Neural progenitor cell (in vitro differentiated cells): ENCODE results near the gene CYBA. TPM values are rescaled to one million over a fixed set of nuclear protein-coding genes. Genes with fewer than 3 reads are reported as not detected.

Source experiments
- DNase-seq: peaks from one replicate; pipeline ENCODE4 v3.0.0-alpha.2; 2016; ENCODE audit warnings: low spot score
- H2AFZ ChIP-seq: fragments of 200-600 bp; sonication (generic); replicated peaks from 2 replicates; pipeline ENCODE4 v1.6.1; 2016; ENCODE audit warnings: antibody characterized with exemption
- H3F3A ChIP-seq: fragments of 200-600 bp; sonication (generic); 2 replicates; pipeline ENCODE4 v1.6.1; 2016; ENCODE audit warnings: antibody characterized with exemption, low read depth
- H3K27ac ChIP-seq: fragments of 200-600 bp; sonication (generic); 2 replicates; pipeline ENCODE4 v1.5.1; 2016; ENCODE audit warnings: mild to moderate bottlenecking
- H3K27me3 ChIP-seq: fragments of 200-600 bp; sonication (generic); 2 replicates; pipeline ENCODE4 v1.6.1; 2016; ENCODE audit warnings: mild to moderate bottlenecking, moderate library complexity
- H3K36me3 ChIP-seq: fragments of 200-600 bp; sonication (generic); 2 replicates; pipeline ENCODE4 v1.5.1; 2016
- H3K4me1 ChIP-seq: fragments of 200-600 bp; sonication (generic); 2 replicates; pipeline ENCODE4 v1.6.1; 2016; ENCODE audit warnings: mixed run types
- H3K4me2 ChIP-seq: fragments of 200-600 bp; sonication (generic); 2 replicates; pipeline ENCODE4 v1.6.1; 2016
- H3K4me3 ChIP-seq: fragments of 200-600 bp; sonication (generic); 2 replicates; pipeline ENCODE4 v1.5.1; 2016
- H3K79me2 ChIP-seq: fragments of 200-600 bp; sonication (generic); 2 replicates; pipeline ENCODE4 v1.6.1; 2016; ENCODE audit warnings: low read depth
- H3K9ac ChIP-seq: fragments of 200-600 bp; sonication (generic); 2 replicates; pipeline ENCODE4 v1.6.1; 2016
- H3K9me3 ChIP-seq: fragments of 200-600 bp; sonication (generic); 2 replicates; pipeline ENCODE4 v1.5.1; 2016; ENCODE audit warnings: low read depth
- H4K20me1 ChIP-seq: fragments of 200-600 bp; sonication (generic); 2 replicates; pipeline ENCODE4 v1.6.1; 2016; ENCODE audit warnings: low read depth
- H3K27ac Mint-ChIP-seq: 3 replicates; pipeline ENCODE4 v1.8.0; 2021; ENCODE audit warnings: mixed read lengths
- H3K27me3 Mint-ChIP-seq: 2 replicates; pipeline ENCODE4 v1.8.0; 2022; ENCODE audit warnings: low read depth, mild to moderate bottlenecking, inconsistent platforms, moderate library complexity, mixed read lengths; ENCODE audit not compliant: insufficient read depth
- H3K36me3 Mint-ChIP-seq: 3 replicates; pipeline ENCODE4 v1.8.0; 2021; ENCODE audit warnings: mixed read lengths
- H3K4me1 Mint-ChIP-seq: 3 replicates; pipeline ENCODE4 v1.8.0; 2021; ENCODE audit warnings: mixed read lengths
- H3K4me3 Mint-ChIP-seq: 3 replicates; pipeline ENCODE4 v1.8.0; 2021; ENCODE audit warnings: mild to moderate bottlenecking, moderate library complexity, mixed read lengths
- H3K9me3 Mint-ChIP-seq: 3 replicates; pipeline ENCODE4 v1.8.0; 2020; ENCODE audit warnings: mixed read lengths
- EZH2 ChIP-seq: fragments of 200-600 bp; sonication (generic); IDR thresholded peaks from 2 replicates; pipeline ENCODE4 v1.6.1; 2017; ENCODE audit warnings: antibody characterized with exemption, mild to moderate bottlenecking, moderate library complexity
- EZH2phosphoT487 ChIP-seq: fragments of 200-600 bp; sonication (generic); IDR thresholded peaks from 2 replicates; pipeline ENCODE4 v1.6.1; 2017; ENCODE audit warnings: antibody characterized with exemption
- total RNA-seq: library from RNA; depleted of rRNA; stranded (reverse); fragments of >200 nt; gene quantifications from 2 replicates; pipeline ENCODE4 v1.2.3, GENCODE V29; 2015; ENCODE audit warnings: low replicate concordance
- TF ChIP-seq, protein P1 (sequence below): fragments of 200-600 bp; sonication (generic); IDR thresholded peaks from 2 replicates; pipeline ENCODE4 v1.5.1; 2017; ENCODE audit warnings: antibody characterized with exemption, mild to moderate bottlenecking

The CYBA gene
- total RNA-seq, 1 donor from 2014 or later = 29.9 TPM

GRCh38 chr16:88601313-88602036, 49.4 kb downstream of the CYBA start:
- no peak overlapping the region for H3K4me2 ChIP-seq
- DNase-seq = no peak
- H3K4me1 ChIP-seq = no peaks in the 10 kb centered on the region
- Mint-ChIP-seq H3K36me3 (peaks cover 16% of the 10 kb centered on the region), H3K27me3 (peaks cover 2% of the 10 kb centered on the region), H3K9me3 (no peaks in the 10 kb centered on the region), H3K27ac (no peak overlapping the region), H3K4me1 (no peaks in the 10 kb centered on the region), H3K4me3 (no peak overlapping the region)
- TF ChIP-seq EZH2 (no peak), EZH2phosphoT487 (no peak)
- TF ChIP-seq, protein P1, sequence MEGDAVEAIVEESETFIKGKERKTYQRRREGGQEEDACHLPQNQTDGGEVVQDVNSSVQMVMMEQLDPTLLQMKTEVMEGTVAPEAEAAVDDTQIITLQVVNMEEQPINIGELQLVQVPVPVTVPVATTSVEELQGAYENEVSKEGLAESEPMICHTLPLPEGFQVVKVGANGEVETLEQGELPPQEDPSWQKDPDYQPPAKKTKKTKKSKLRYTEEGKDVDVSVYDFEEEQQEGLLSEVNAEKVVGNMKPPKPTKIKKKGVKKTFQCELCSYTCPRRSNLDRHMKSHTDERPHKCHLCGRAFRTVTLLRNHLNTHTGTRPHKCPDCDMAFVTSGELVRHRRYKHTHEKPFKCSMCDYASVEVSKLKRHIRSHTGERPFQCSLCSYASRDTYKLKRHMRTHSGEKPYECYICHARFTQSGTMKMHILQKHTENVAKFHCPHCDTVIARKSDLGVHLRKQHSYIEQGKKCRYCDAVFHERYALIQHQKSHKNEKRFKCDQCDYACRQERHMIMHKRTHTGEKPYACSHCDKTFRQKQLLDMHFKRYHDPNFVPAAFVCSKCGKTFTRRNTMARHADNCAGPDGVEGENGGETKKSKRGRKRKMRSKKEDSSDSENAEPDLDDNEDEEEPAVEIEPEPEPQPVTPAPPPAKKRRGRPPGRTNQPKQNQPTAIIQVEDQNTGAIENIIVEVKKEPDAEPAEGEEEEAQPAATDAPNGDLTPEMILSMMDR = no peak
- no peaks in the 10 kb centered on the region for H3F3A ChIP-seq
- no peak overlapping the region for H3K4me3 ChIP-seq
- no peak overlapping the region for H3K27ac ChIP-seq
- H3K27me3 ChIP-seq = no peaks in the 10 kb centered on the region
- H3K9me3 ChIP-seq = no peaks in the 10 kb centered on the region
- H3K9ac ChIP-seq = no peak overlapping the region
- H3K79me2 ChIP-seq = peaks cover 2% of the 10 kb centered on the region
- H4K20me1 ChIP-seq = peaks cover 5% of the 10 kb centered on the region
- H3K36me3 ChIP-seq = no peaks in the 10 kb centered on the region
- H2AFZ ChIP-seq = no peak overlapping the region

- Histone ChIP-seq H3K36me3 (no peaks in the 10 kb centered on the region), H3K27ac (no peak overlapping the region), H3K4me2 (no peak overlapping the region), H2AFZ (no peak overlapping the region), H3K9ac (no peak overlapping the region), H3K79me2 (peaks cover 4% of the 10 kb centered on the region), H4K20me1 (peaks cover 5% of the 10 kb centered on the region), H3F3A (no peaks in the 10 kb centered on the region), H3K4me1 (no peaks in the 10 kb centered on the region), H3K4me3 (no peak overlapping the region), H3K27me3 (no peaks in the 10 kb centered on the region), H3K9me3 (no peaks in the 10 kb centered on the region)
- no peak for DNase-seq
- Mint-ChIP-seq H3K4me1 (no peaks in the 10 kb centered on the region), H3K36me3 (peaks cover 16% of the 10 kb centered on the region), H3K27me3 (peaks cover 2% of the 10 kb centered on the region), H3K9me3 (no peaks in the 10 kb centered on the region), H3K4me3 (no peak overlapping the region), H3K27ac (no peak overlapping the region)
- TF ChIP-seq EZH2phosphoT487 (no peak), EZH2 (no peak)
Observed at GRCh38 chr16:88600539-88600896, 50.3 kb downstream of the CYBA start.

DNA sequence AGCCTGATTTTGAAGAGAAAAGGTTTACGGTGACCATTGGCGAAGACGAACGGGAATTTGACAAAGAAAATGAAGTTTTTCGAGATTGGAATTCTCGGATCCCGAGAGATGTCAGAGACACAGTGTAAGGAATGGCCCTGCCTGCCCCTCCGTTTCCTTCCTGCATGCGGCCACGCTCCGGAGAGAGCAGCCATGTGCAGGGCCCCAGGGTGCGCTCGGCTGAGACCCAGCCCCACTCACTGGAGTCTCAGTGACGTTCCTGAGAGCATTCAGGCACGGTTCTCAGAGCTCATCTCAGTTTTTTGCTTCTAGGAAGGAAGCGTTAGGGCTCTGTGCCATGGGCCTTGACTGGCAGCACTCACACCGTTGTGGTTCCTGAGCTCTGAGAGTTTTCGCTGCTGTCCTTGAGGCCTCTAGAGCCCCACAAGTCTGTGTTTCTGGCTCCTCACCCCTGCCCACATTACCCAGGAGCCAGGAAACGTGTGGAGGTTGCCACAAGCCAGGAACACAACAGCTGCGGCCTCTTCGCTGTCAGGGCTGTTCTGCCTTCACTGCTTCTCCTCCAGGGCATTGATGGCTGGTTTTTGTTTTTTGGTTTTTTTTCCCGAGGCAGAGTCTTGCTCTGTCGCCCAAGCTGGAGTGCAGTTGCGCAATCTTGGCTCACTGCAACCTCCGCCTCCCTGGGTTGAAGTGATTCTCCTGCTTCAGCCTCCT, 50.9 kb downstream of the CYBA start:
- H3K79me2 ChIP-seq = peaks cover 8% of the 10 kb centered on the region
- no peaks in the 10 kb centered on the region for H3K36me3 ChIP-seq
- no peaks in the 10 kb centered on the region for H3K4me1 ChIP-seq
- no peak overlapping the region for H3K4me2 ChIP-seq
- no peaks in the 10 kb centered on the region for H3K27me3 ChIP-seq
- H3K4me3 ChIP-seq = no peak overlapping the region
- Mint-ChIP-seq H3K27ac (no peak overlapping the region), H3K4me3 (no peak overlapping the region), H3K4me1 (no peaks in the 10 kb centered on the region), H3K9me3 (no peaks in the 10 kb centered on the region), H3K36me3 (peaks cover 16% of the 10 kb centered on the region), H3K27me3 (peaks cover 2% of the 10 kb centered on the region)
- H2AFZ ChIP-seq = no peak overlapping the region
- no peaks in the 10 kb centered on the region for H3F3A ChIP-seq
- TF ChIP-seq EZH2 (no peak), EZH2phosphoT487 (no peak)
- TF ChIP-seq, protein P1 = no peak
- no peak overlapping the region for H3K9ac ChIP-seq
- peaks cover 5% of the 10 kb centered on the region for H4K20me1 ChIP-seq
- H3K9me3 ChIP-seq = no peaks in the 10 kb centered on the region
- no peak overlapping the region for H3K27ac ChIP-seq
- no peak for DNase-seq
